HEK293 (cell line): ENCODE data around the gene BEST1.

Experiments used
- CTCF ChIA-PET: fragments of 350-600 bp; formaldehyde crosslinking; extraction: SDS; loops from one replicate; lab custom pipeline; 2021; ENCODE audit warnings: antibody characterized with exemption; lab: Yijun Ruan, JAX
- POLR2A ChIA-PET: fragments of 300-600 bp; formaldehyde crosslinking; extraction: SDS; loops from one replicate; lab custom pipeline; 2020; ENCODE audit warnings: antibody characterized with exemption, inconsistent platforms; lab: Yijun Ruan, JAX
- H3K27ac ChIP-seq: fragments of 200-500 bp; sonication (Bioruptor generic); 2 replicates; pipeline ENCODE4 v1.5.1; 2014; ENCODE audit warnings: low read depth, low read length, control low read depth, inconsistent platforms; ENCODE audit errors: extremely low read depth
- H3K36me3 ChIP-seq, 2 experiments: fragments of 200-500 bp in 1 of 2; sonication (Bioruptor generic) in 1 of 2; 1 replicate in 1 of 2; 2 replicates in 1 of 2; pipeline ENCODE4 v1.5.1; 2014 to 2017; ENCODE audit warnings: inconsistent platforms in 2 of 2, low read length in 2 of 2; ENCODE audit not compliant: control insufficient read depth in 2 of 2, insufficient read depth in 1 of 2
- H3K4me1 ChIP-seq: fragments of 200-500 bp; sonication (Bioruptor generic); 2 replicates; pipeline ENCODE4 v1.5.1; 2014; ENCODE audit warnings: mild to moderate bottlenecking, low read length, inconsistent platforms; ENCODE audit not compliant: control insufficient read depth, insufficient read depth
- H3K4me3 ChIP-seq: 2 replicates; pipeline ENCODE4 v1.5.1; 2011; ENCODE audit warnings: low read depth, mild to moderate bottlenecking, control low read depth, low read length, moderate library complexity
- H3K9me3 ChIP-seq: fragments of 200-500 bp; sonication (Bioruptor generic); 2 replicates; pipeline ENCODE4 v1.5.1; 2014; ENCODE audit warnings: low read depth, low read length, inconsistent platforms; ENCODE audit not compliant: control insufficient read depth, insufficient read depth
- BCL11A ChIP-seq: fragments of 450-650 bp; formaldehyde crosslinking; IDR thresholded peaks from 2 replicates; pipeline ENCODE4 v1.5.1; 2016; ENCODE audit warnings: low read depth, missing biosample characterization, missing genetic modification characterization
- GLI2 ChIP-seq: fragments of 450-650 bp; formaldehyde crosslinking; IDR thresholded peaks from 2 replicates; pipeline ENCODE4; 2017; ENCODE audit warnings: missing biosample characterization, missing genetic modification characterization, low read depth, borderline replicate concordance
- KLF8 ChIP-seq: fragments of 450-650 bp; formaldehyde crosslinking; IDR thresholded peaks from 2 replicates; pipeline ENCODE4 v1.5.1; 2016; ENCODE audit warnings: missing biosample characterization, missing genetic modification characterization
- OVOL3 ChIP-seq: fragments of 450-650 bp; formaldehyde crosslinking; IDR thresholded peaks from 2 replicates; pipeline ENCODE4 v1.5.1; 2016; ENCODE audit warnings: missing biosample characterization, missing genetic modification characterization
- REPIN1 ChIP-seq: fragments of 450-650 bp; formaldehyde crosslinking; IDR thresholded peaks from 2 replicates; pipeline ENCODE4 v1.5.1; 2017; ENCODE audit warnings: missing biosample characterization, missing genetic modification characterization, low read depth
- ZBTB20 ChIP-seq: fragments of 450-650 bp; formaldehyde crosslinking; IDR thresholded peaks from 2 replicates; pipeline ENCODE4 v1.5.1; 2016; ENCODE audit warnings: missing biosample characterization, missing genetic modification characterization
- ZNF157 ChIP-seq: fragments of 450-650 bp; formaldehyde crosslinking; IDR thresholded peaks from 2 replicates; pipeline ENCODE4 v1.5.1; 2016; ENCODE audit warnings: missing biosample characterization, missing genetic modification characterization
- ZNF19 ChIP-seq: fragments of 450-650 bp; formaldehyde crosslinking; IDR thresholded peaks from 2 replicates; pipeline ENCODE4; 2016; ENCODE audit warnings: missing biosample characterization, missing genetic modification characterization, low read depth
- ZNF292 ChIP-seq: fragments of 450-650 bp; formaldehyde crosslinking; IDR thresholded peaks from 2 replicates; pipeline ENCODE4 v1.5.1; 2016; ENCODE audit warnings: low read depth, missing biosample characterization, missing genetic modification characterization, borderline replicate concordance
- ZNF324 ChIP-seq: fragments of 450-650 bp; formaldehyde crosslinking; IDR thresholded peaks from 2 replicates; pipeline ENCODE4 v1.5.1; 2016; ENCODE audit warnings: missing biosample characterization, missing genetic modification characterization
- ZNF426 ChIP-seq: fragments of 450-650 bp; formaldehyde crosslinking; IDR thresholded peaks from 2 replicates; pipeline ENCODE4 v1.5.1; 2017; ENCODE audit warnings: missing biosample characterization, missing genetic modification characterization, mild to moderate bottlenecking, inconsistent platforms, moderate library complexity
- ZNF473 ChIP-seq: fragments of 450-650 bp; formaldehyde crosslinking; IDR thresholded peaks from 2 replicates; pipeline ENCODE4 v1.5.1; 2017; ENCODE audit warnings: missing biosample characterization, missing genetic modification characterization
- ZNF521 ChIP-seq: fragments of 450-650 bp; formaldehyde crosslinking; IDR thresholded peaks from 2 replicates; pipeline ENCODE4 v1.5.1; 2017; ENCODE audit warnings: missing biosample characterization, mild to moderate bottlenecking, missing genetic modification characterization
- ZNF558 ChIP-seq: fragments of 450-650 bp; formaldehyde crosslinking; IDR thresholded peaks from 2 replicates; pipeline ENCODE4 v1.5.1; 2016; ENCODE audit warnings: missing biosample characterization, missing genetic modification characterization
- ZNF560 ChIP-seq: fragments of 450-650 bp; formaldehyde crosslinking; IDR thresholded peaks from 2 replicates; pipeline ENCODE4 v1.5.1; 2017; ENCODE audit warnings: missing biosample characterization, missing genetic modification characterization, borderline replicate concordance
- ZNF596 ChIP-seq: fragments of 450-650 bp; IDR thresholded peaks from 2 replicates; pipeline ENCODE4 v1.5.0; 2018; ENCODE audit warnings: missing biosample characterization, mild to moderate bottlenecking, missing genetic modification characterization, moderate library complexity
- ZNF624 ChIP-seq: fragments of 450-650 bp; formaldehyde crosslinking; IDR thresholded peaks from 2 replicates; pipeline ENCODE4 v1.5.1; 2017; ENCODE audit warnings: missing biosample characterization, missing genetic modification characterization
- ZNF830 ChIP-seq: fragments of 450-650 bp; IDR thresholded peaks from 2 replicates; pipeline ENCODE4 v1.5.0; 2018; ENCODE audit warnings: missing biosample characterization, missing genetic modification characterization, low read depth, mild to moderate bottlenecking, moderate library complexity
- TF ChIP-seq, protein P1 (sequence below): fragments of 450-650 bp; formaldehyde crosslinking; IDR thresholded peaks from 2 replicates; pipeline ENCODE4 v1.5.1; 2017; ENCODE audit warnings: missing biosample characterization, missing genetic modification characterization
- TF ChIP-seq, protein P2 (sequence below): fragments of 450-650 bp; formaldehyde crosslinking; IDR thresholded peaks from 2 replicates; pipeline ENCODE4 v1.5.1; 2016; ENCODE audit warnings: missing biosample characterization, missing genetic modification characterization
- TF ChIP-seq, protein P3 (sequence below): fragments of 450-650 bp; formaldehyde crosslinking; IDR thresholded peaks from 2 replicates; pipeline ENCODE4 v1.5.1; 2016; ENCODE audit warnings: missing biosample characterization, missing genetic modification characterization

BEST1 gene

DNA sequence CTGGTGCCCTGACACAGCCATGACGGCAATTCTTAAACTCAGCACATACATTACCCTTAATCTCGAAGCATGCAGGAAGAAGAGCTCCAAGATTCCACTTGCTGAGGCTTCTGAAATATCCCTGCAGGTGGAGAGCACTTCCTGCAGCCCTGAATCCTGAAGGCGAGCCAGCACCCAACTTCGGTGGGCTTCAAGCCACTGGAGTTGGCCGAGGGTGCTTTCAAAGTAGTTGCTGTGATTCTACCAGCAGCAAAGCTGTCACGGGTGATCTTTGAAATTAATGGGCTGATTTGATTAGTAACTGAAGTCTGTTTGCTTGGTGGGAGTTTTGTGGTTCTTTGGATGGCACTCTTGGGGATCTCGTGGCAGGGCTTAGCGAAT, 26.3 kb downstream of the BEST1 start:
- POLR2A ChIA-PET, result no interaction called here
- TF ChIP-seq ZNF624, result no peak
- TF ChIP-seq ZNF292 (tag by site-specific recombination), result no peak
- TF ChIP-seq ZNF560 (tag by site-specific recombination), result no peak
- TF ChIP-seq ZNF830 (tag by site-specific recombination), result no peak
- TF ChIP-seq ZNF558 (tag by site-specific recombination), result no peak
- TF ChIP-seq GLI2 (tag by site-specific recombination), result no peak
- no peak for TF ChIP-seq ZNF19 (tag by site-specific recombination)
- TF ChIP-seq OVOL3 (tag by site-specific recombination), result no peak
- TF ChIP-seq ZNF596 (tag by site-specific recombination), result no peak
- no peak for TF ChIP-seq REPIN1 (tag by site-specific recombination)
- no peak for TF ChIP-seq ZNF521 (tag by site-specific recombination)
- TF ChIP-seq ZNF426 (tag by site-specific recombination), result no peak
- Histone ChIP-seq H3K27ac (no peak overlapping the region), H3K4me3 (no peak overlapping the region), H3K9me3 (no peaks in the 10 kb centered on the region), H3K36me3 (no peaks in the 10 kb centered on the region), H3K4me1 (0 out of 2 replicates have a peak, but pooled peaks cover 5% of the 10 kb centered on the region)
- CTCF ChIA-PET, result no interaction called here

DNA sequence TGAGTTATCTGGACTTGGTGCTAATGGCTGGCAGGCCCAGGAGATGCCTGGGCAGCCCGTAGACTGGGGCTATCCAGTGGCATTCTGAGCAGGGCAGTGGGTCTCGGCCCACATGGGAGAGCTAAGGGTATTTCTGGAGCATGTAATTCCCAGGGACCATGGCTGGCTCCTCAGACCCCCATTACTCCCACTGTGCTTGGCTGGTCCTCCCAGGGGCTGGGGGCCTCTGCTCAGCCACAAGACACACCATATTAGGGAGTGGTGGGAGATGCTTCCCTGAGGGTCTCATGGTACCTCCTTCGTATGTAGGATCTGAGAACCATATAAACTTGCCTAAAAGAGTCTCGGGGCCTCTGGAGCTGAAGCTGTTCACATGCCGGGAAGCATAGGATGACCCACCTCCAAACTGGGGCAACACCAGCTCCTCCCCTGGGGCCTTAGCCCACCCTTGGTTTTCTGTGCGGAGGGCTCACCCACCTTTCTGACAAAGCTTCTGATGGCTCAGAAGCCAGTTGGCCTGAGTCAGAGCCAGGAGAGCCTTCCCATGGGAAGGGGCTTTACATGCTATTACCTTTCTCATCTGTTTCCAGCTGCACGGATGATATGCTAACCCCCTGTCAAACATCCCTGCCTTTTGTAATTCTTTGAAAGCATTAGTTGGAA, 26.8 kb downstream of the BEST1 start:
- ChIA-PET POLR2A (no interaction called here), CTCF (interaction anchor here (0.5 kb wide), 1 partner anchor 22 kb away, joined by 3 read pairs; no protein-coding TSS in a partner anchor)
- Histone ChIP-seq H3K9me3 (no peaks in the 10 kb centered on the region), H3K36me3 (no peaks in the 10 kb centered on the region), H3K27ac (no peak overlapping the region), H3K4me1 (0 out of 2 replicates have a peak, but pooled peaks cover 5% of the 10 kb centered on the region), H3K4me3 (no peak overlapping the region)
- TF ChIP-seq, protein P1, sequence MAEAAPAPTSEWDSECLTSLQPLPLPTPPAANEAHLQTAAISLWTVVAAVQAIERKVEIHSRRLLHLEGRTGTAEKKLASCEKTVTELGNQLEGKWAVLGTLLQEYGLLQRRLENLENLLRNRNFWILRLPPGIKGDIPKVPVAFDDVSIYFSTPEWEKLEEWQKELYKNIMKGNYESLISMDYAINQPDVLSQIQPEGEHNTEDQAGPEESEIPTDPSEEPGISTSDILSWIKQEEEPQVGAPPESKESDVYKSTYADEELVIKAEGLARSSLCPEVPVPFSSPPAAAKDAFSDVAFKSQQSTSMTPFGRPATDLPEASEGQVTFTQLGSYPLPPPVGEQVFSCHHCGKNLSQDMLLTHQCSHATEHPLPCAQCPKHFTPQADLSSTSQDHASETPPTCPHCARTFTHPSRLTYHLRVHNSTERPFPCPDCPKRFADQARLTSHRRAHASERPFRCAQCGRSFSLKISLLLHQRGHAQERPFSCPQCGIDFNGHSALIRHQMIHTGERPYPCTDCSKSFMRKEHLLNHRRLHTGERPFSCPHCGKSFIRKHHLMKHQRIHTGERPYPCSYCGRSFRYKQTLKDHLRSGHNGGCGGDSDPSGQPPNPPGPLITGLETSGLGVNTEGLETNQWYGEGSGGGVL, result no peak
- TF ChIP-seq ZBTB20, result no peak
- no peak for TF ChIP-seq ZNF324 (tag by site-specific recombination)
- TF ChIP-seq, protein P2, sequence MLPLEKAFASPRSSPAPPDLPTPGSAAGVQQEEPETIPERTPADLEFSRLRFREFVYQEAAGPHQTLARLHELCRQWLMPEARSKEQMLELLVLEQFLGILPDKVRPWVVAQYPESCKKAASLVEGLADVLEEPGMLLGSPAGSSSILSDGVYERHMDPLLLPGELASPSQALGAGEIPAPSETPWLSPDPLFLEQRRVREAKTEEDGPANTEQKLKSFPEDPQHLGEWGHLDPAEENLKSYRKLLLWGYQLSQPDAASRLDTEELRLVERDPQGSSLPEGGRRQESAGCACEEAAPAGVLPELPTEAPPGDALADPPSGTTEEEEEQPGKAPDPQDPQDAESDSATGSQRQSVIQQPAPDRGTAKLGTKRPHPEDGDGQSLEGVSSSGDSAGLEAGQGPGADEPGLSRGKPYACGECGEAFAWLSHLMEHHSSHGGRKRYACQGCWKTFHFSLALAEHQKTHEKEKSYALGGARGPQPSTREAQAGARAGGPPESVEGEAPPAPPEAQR, result no peak
- TF ChIP-seq KLF8 (tag by site-specific recombination), result no peak
- no peak for TF ChIP-seq BCL11A
- TF ChIP-seq, protein P3, sequence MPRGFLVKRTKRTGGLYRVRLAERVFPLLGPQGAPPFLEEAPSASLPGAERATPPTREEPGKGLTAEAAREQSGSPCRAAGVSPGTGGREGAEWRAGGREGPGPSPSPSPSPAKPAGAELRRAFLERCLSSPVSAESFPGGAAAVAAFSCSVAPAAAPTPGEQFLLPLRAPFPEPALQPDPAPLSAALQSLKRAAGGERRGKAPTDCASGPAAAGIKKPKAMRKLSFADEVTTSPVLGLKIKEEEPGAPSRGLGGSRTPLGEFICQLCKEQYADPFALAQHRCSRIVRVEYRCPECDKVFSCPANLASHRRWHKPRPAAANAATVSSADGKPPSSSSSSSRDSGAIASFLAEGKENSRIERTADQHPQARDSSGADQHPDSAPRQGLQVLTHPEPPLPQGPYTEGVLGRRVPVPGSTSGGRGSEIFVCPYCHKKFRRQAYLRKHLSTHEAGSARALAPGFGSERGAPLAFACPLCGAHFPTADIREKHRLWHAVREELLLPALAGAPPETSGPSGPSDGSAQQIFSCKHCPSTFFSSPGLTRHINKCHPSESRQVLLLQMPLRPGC (tag by site-specific recombination), result no peak
- TF ChIP-seq ZNF473 (tag by site-specific recombination), result no peak
- no peak for TF ChIP-seq ZNF157 (tag by site-specific recombination)
